MCF 10A (cell line): ENCODE results near the gene FGGY. TPM values are rescaled to one million over a fixed set of nuclear protein-coding genes. Genes with fewer than 3 reads are reported as not detected.

Experiments used
- BruUV-seq: library from RNA; stranded (reverse); fragments of 400-500 nt; replicated peaks from 2 replicates; lab custom pipeline; 2021; lab: Mats Ljungman, UMichigan
- CTCF ChIA-PET: fragments of 300-600 bp; sonication (Branson Sonifier 250); formaldehyde crosslinking; extraction: SDS; loops from one replicate; lab custom pipeline; 2021; ENCODE audit warnings: antibody characterized with exemption, inconsistent platforms; lab: Yijun Ruan, JAX
- POLR2A ChIA-PET: fragments of 300-600, 350-650 bp; sonication (Branson Sonifier 250); formaldehyde crosslinking; extraction: SDS; loops from one replicate; lab custom pipeline; 2020; ENCODE audit warnings: antibody characterized with exemption, inconsistent platforms; lab: Yijun Ruan, JAX
- DNase-seq: peaks from one replicate; pipeline ENCODE4 v3.0.0-alpha.2; 2018; ENCODE audit not compliant: unreplicated experiment
- H3K27ac Mint-ChIP-seq: one replicate; pipeline ENCODE4 v1.8.0; 2022; ENCODE audit warnings: mild to moderate bottlenecking, low read depth, mixed read lengths; ENCODE audit not compliant: unreplicated experiment
- H3K27me3 Mint-ChIP-seq: one replicate; pipeline ENCODE4 v1.8.0; 2022; ENCODE audit warnings: mixed read lengths; ENCODE audit not compliant: insufficient read depth, unreplicated experiment
- H3K36me3 Mint-ChIP-seq: one replicate; pipeline ENCODE4 v1.8.0; 2022; ENCODE audit warnings: mild to moderate bottlenecking, moderate library complexity, mixed read lengths; ENCODE audit not compliant: insufficient read depth, unreplicated experiment
- H3K4me1 Mint-ChIP-seq: one replicate; pipeline ENCODE4 v1.8.0; 2022; ENCODE audit warnings: mixed read lengths; ENCODE audit not compliant: insufficient read depth, unreplicated experiment
- H3K4me3 Mint-ChIP-seq: one replicate; pipeline ENCODE4 v1.8.0; 2022; ENCODE audit warnings: mild to moderate bottlenecking, moderate library complexity, mixed read lengths; ENCODE audit not compliant: unreplicated experiment
- H3K9me3 Mint-ChIP-seq: one replicate; pipeline ENCODE4 v1.8.0; 2022; ENCODE audit warnings: mixed read lengths; ENCODE audit not compliant: unreplicated experiment
- CTCF ChIP-seq: fragments of 200-600 bp; IDR thresholded peaks from one replicate; pipeline ENCODE4 v1.8.0; 2022; ENCODE audit warnings: antibody characterized with exemption, mild to moderate bottlenecking; ENCODE audit not compliant: unreplicated experiment
- intact Hi-C: fragments of 100-400 bp; cut with micrococcal nuclease; formaldehyde crosslinking; loops from 2 replicates; pipeline ENCODE4 v1.14.1; 2022
- total RNA-seq: library from RNA; stranded (reverse); gene quantifications from 2 replicates; pipeline ENCODE4 v1.2.3, GENCODE V29; 2022

The FGGY gene
- total RNA-seq, 1 experiment from 2014 or later, result 10.6 TPM

GRCh38 chr1:59569198-59569597 is 272.3 kb downstream of the FGGY start:
- BruUV-seq, result no TSS peak
- Mint-ChIP-seq H3K27ac (no peak overlapping the region), H3K4me1 (peaks cover 8% of the 10 kb centered on the region), H3K36me3 (peaks cover 9% of the 10 kb centered on the region), H3K4me3 (no peak overlapping the region), H3K27me3 (no peaks in the 10 kb centered on the region), H3K9me3 (peaks cover 15% of the 10 kb centered on the region)
- no peak for DNase-seq
- ChIA-PET POLR2A (interaction anchor here (0.7 kb wide), 2 partner anchors 131 to 530 kb away, joined by 3 read pairs; no protein-coding TSS in a partner anchor), CTCF (interaction anchor here (1.0 to 1.2 kb wide), 3 partner anchors 83 to 130 kb away, joined by 3 to 4 read pairs (median 3); no protein-coding TSS in a partner anchor)
- TF ChIP-seq CTCF, result no peak
- intact Hi-C loops, result no loop called here

DNA sequence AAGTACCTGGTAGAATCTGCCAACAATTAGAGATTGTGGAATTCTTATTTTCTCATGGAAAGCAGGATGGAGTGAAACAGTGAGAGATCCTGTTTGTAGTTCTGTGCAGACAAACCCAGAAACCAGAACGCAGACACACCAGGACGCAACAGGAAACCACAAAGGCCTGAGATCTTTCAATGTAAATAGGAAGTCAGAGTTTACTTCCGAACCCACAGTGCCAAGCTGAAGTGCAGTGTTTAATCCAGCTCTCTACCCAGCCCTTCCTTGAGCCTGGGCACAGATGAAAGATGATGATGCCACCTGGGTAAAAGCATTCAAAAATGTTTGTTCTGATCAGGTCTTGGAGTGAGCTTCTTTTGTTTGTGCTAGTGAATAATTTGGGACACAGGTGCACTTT is 273.6 kb downstream of the FGGY start:
- POLR2A ChIA-PET, result no interaction called here
- no peak for TF ChIP-seq CTCF
- no peak for DNase-seq
- Mint-ChIP-seq H3K27ac (no peak overlapping the region), H3K36me3 (peaks cover 5% of the 10 kb centered on the region), H3K27me3 (no peaks in the 10 kb centered on the region), H3K4me3 (no peak overlapping the region), H3K4me1 (peaks cover 5% of the 10 kb centered on the region), H3K9me3 (peaks cover 15% of the 10 kb centered on the region)
- BruUV-seq, result no TSS peak
- intact Hi-C loops, result loop anchor here (5.0 kb wide), 1 partner anchor 273 kb away; the partner anchor contains the start of gene FGGY
- CTCF ChIA-PET, result interaction anchor here (1.3 kb wide), 1 partner anchor 170 kb away, joined by 3 read pairs; no protein-coding TSS in a partner anchor

- Mint-ChIP-seq H3K36me3 (no peaks in the 10 kb centered on the region), H3K4me3 (no peak overlapping the region), H3K27me3 (no peaks in the 10 kb centered on the region), H3K4me1 (peaks cover 5% of the 10 kb centered on the region), H3K27ac (no peak overlapping the region), H3K9me3 (peaks cover 15% of the 10 kb centered on the region)
- ChIA-PET POLR2A (no interaction called here), CTCF (no interaction called here)
- DNase-seq, result peak; percentile 63
- intact Hi-C loops, result loop anchor here (5.0 kb wide), 1 partner anchor 277 kb away; the partner anchor contains the start of gene FGGY
- no peak for TF ChIP-seq CTCF
- BruUV-seq, result no TSS peak
Observed at GRCh38 chr1:59574085-59574484, 277.2 kb downstream of the FGGY start.

GRCh38 chr1:59577774-59578173 is 280.9 kb downstream of the FGGY start:
- Mint-ChIP-seq H3K36me3 (no peaks in the 10 kb centered on the region), H3K27me3 (no peaks in the 10 kb centered on the region), H3K9me3 (peaks cover 6% of the 10 kb centered on the region), H3K4me3 (no peak overlapping the region), H3K27ac (no peak overlapping the region), H3K4me1 (peaks cover 5% of the 10 kb centered on the region)
- no peak for DNase-seq
- no TSS peak for BruUV-seq
- ChIA-PET CTCF (no interaction called here), POLR2A (no interaction called here)
- no peak for TF ChIP-seq CTCF
- intact Hi-C loops, result no loop called here
